ENCODE data around the gene PRKCZ. TPM values are rescaled to one million over a fixed set of nuclear protein-coding genes. Genes with fewer than 3 reads are reported as not detected.

The PRKCZ gene
- total and polyA plus RNA-seq, 9 of the 15 experiments (the other 6 are each of a cell fraction or from before 2014, with no cell fraction given), result 0.07 to 3.1 (median 1.3) TPM

GRCh38 chr1:2205191-2205952 lies 155.2 kb downstream of the PRKCZ start (continued):
- TF ChIP-seq TSHZ1 (CRISPR knock-in tag; IDR thresholded peaks at IDR 0.05), result no peak
- TF ChIP-seq JUND (IDR thresholded peaks at IDR 0.05; ENCODE audit: borderline replicate concordance, low read depth, low read length), result no peak
- TF ChIP-seq JUND (tag; IDR thresholded peaks at IDR 0.05; ENCODE audit: borderline replicate concordance, low read depth, low read length), result no peak
- TF ChIP-seq ZBTB1 (CRISPR knock-in tag; IDR thresholded peaks at IDR 0.05; ENCODE audit: borderline replicate concordance, low read depth), result peak; percentile 75; the same call in 1 of the 2 replicates
- TF ChIP-seq JUNB (CRISPR knock-in tag; conservative IDR thresholded peaks at IDR 0.05), result peak; percentile 10; the same call in 1 of the 2 replicates
- TF ChIP-seq, protein P1, sequence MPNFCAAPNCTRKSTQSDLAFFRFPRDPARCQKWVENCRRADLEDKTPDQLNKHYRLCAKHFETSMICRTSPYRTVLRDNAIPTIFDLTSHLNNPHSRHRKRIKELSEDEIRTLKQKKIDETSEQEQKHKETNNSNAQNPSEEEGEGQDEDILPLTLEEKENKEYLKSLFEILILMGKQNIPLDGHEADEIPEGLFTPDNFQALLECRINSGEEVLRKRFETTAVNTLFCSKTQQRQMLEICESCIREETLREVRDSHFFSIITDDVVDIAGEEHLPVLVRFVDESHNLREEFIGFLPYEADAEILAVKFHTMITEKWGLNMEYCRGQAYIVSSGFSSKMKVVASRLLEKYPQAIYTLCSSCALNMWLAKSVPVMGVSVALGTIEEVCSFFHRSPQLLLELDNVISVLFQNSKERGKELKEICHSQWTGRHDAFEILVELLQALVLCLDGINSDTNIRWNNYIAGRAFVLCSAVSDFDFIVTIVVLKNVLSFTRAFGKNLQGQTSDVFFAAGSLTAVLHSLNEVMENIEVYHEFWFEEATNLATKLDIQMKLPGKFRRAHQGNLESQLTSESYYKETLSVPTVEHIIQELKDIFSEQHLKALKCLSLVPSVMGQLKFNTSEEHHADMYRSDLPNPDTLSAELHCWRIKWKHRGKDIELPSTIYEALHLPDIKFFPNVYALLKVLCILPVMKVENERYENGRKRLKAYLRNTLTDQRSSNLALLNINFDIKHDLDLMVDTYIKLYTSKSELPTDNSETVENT (CRISPR knock-in tag; IDR thresholded peaks at IDR 0.05), result 0 out of 2 replicates have a peak, but pooled peaks have one; percentile 41
- no peak for TF ChIP-seq NCOA4 (IDR thresholded peaks at IDR 0.05; ENCODE audit: partially characterized antibody)
- TF ChIP-seq ZNF518B (CRISPR knock-in tag; IDR thresholded peaks at IDR 0.05), result no peak
- no peak for TF ChIP-seq ZNF354B (CRISPR knock-in tag; IDR thresholded peaks at IDR 0.05)
- TF ChIP-seq DPF2 (IDR thresholded peaks at IDR 0.05), result peak; percentile 42; the same call in 1 of the 2 replicates
- no peak for TF ChIP-seq CEBPZ (IDR thresholded peaks at IDR 0.05; ENCODE audit: borderline replicate concordance, low read depth, low read length)
- TF ChIP-seq, protein P2, sequence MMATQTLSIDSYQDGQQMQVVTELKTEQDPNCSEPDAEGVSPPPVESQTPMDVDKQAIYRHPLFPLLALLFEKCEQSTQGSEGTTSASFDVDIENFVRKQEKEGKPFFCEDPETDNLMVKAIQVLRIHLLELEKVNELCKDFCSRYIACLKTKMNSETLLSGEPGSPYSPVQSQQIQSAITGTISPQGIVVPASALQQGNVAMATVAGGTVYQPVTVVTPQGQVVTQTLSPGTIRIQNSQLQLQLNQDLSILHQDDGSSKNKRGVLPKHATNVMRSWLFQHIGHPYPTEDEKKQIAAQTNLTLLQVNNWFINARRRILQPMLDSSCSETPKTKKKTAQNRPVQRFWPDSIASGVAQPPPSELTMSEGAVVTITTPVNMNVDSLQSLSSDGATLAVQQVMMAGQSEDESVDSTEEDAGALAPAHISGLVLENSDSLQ (IDR thresholded peaks at IDR 0.05), result no peak
